ENCODE measurements around the gene ABITRAM. TPM values are rescaled to one million over a fixed set of nuclear protein-coding genes. Genes with fewer than 3 reads are reported as not detected.

ABITRAM gene
- total and polyA plus RNA-seq, 10 donors: 7.5 to 11.0 (median 8.6) TPM

- no peak overlapping the region for H3K27ac ChIP-seq
- no peaks in the 10 kb centered on the region for H3K4me1 ChIP-seq
- no peaks in the 10 kb centered on the region for H3K27me3 ChIP-seq (replicated peaks in 1 of 7)
- intact Hi-C loops (cut with DNase I; ENCODE audit: low total_unique reads): no loop called here
- TF ChIP-seq CTCF (IDR thresholded peaks at IDR 0.05 in 8 of 11, conservative IDR thresholded peaks at IDR 0.05 in 3 of 11) (no peak), POLR2A (IDR thresholded peaks at IDR 0.05) (no peak), POLR2AphosphoS5 (IDR thresholded peaks at IDR 0.05) (no peak)
- peaks cover 0 to 33% (median 3%) of the 10 kb centered on the region in 6 donors for H3K36me3 ChIP-seq
- no peak for DNase-seq
- no peaks in the 10 kb centered on the region for H3K9me3 ChIP-seq
- no peak overlapping the region for H3K4me3 ChIP-seq
These were observed 49.7 kb downstream of the ABITRAM start for GRCh38 chr9:108983885-108984284.

Other genes starting within 250 kb of the ABITRAM start
- gene ACTL7B, start 78.4 kb upstream of the ABITRAM start, total RNA-seq: not detected
- under 1 TPM in 1 of 3 donors, not detected in 2; 0.11 TPM for gene ACTL7B, start 78.4 kb upstream of the ABITRAM start, polyA plus RNA-seq
- not detected for gene ACTL7A, start 72.1 kb upstream of the ABITRAM start, total RNA-seq
- not detected for gene ACTL7A, start 72.1 kb upstream of the ABITRAM start, polyA plus RNA-seq
- 10 to 100 TPM; 13.6 to 30.5 (median 19.1) TPM for gene ELP1, start 276 bp upstream of the ABITRAM start, total RNA-seq
- 10 to 100 TPM in 2 of 3 donors, 1 to 10 TPM in 1; 9.9 to 14.5 (median 13.6) TPM for gene ELP1, start 276 bp upstream of the ABITRAM start, polyA plus RNA-seq
- 10 to 100 TPM; 26.2 to 43.2 (median 37.3) TPM for gene CTNNAL1, start 79.1 kb downstream of the ABITRAM start, total RNA-seq
- 10 to 100 TPM; 14.6 to 41.6 (median 21.0) TPM for gene CTNNAL1, start 79.1 kb downstream of the ABITRAM start, polyA plus RNA-seq
- 10 to 100 TPM; 24.7 to 71.6 (median 44.1) TPM for gene TMEM245, start 185.5 kb downstream of the ABITRAM start, total RNA-seq
- 1 to 10 TPM; 3.2 to 6.7 (median 5.0) TPM for gene TMEM245, start 185.5 kb downstream of the ABITRAM start, polyA plus RNA-seq
- not detected for gene FRRS1L, start 232.8 kb downstream of the ABITRAM start, total RNA-seq
- gene FRRS1L, start 232.8 kb downstream of the ABITRAM start, polyA plus RNA-seq: under 1 TPM in 2 of 3 donors, not detected in 1; under 0.01 to 0.03 TPM

Data from spleen (tissue), 11 donors.